Activated CD4-positive, alpha-beta T cell treated with anti-CD3 and anti-CD28 coated beads, Interleukin-2, amount 50 U/mL, for 4 hours (primary cell): ENCODE data around the gene SARM1.
"Not testable (repeated sequence)": the region's sequence is repeated elsewhere in the genome, so short reads cannot be mapped to it uniquely, and the experiment has no call there.

Source experiments
- DNase-seq, 2 experiments: peaks; one replicate each; pipeline ENCODE4 v3.0.0-alpha.2; 2020

SARM1 gene

DNA sequence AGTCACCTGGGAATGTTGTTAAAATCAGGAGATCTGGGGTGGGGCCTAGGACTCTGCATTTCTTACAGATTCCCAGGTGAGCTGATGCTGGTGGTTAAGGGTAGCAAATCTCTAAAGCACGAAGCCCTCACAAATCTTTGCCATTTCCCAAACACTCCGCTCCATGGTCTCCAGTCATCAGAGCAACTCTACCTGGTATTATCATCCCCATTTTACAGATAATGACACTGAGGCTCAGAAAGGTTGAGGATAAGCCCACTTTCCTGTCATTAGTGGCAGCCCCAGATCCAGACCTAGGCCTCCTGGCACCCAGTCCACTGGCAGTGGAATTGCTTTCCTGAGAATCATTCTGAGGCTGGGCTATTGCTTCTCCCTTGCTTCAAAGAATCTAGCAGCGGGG lies 25.8 kb downstream of the SARM1 start:
- no peak for DNase-seq

DNA sequence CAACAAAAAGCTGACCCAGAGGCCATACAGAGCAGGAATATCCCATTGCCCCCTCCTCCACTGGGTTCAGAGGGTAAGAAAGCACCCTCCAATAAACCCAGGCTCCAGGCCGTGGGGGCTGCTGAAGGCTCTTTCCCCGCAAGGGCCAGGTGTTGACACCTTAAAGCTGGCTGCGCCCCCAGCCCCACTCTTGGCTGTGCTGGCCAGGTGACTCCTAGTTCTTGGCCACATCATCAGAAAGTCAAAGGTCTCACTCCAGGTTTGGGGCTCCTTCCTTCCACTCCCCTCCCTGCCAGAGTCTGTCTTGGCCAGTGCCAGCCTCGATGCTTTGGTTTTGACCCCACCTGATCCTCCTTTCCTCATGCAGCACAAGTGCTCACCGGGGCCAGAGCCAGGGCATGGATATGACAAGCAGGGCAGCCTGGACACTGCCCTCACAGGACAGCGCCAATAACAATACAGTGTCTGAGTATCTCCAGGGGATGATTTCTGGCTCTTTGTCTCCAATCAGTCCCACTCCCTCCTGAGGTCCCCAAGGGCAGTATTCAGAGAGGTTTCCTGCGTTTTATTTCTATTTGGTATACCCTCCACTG lies 26.3 kb downstream of the SARM1 start:
- no peak for DNase-seq

DNA sequence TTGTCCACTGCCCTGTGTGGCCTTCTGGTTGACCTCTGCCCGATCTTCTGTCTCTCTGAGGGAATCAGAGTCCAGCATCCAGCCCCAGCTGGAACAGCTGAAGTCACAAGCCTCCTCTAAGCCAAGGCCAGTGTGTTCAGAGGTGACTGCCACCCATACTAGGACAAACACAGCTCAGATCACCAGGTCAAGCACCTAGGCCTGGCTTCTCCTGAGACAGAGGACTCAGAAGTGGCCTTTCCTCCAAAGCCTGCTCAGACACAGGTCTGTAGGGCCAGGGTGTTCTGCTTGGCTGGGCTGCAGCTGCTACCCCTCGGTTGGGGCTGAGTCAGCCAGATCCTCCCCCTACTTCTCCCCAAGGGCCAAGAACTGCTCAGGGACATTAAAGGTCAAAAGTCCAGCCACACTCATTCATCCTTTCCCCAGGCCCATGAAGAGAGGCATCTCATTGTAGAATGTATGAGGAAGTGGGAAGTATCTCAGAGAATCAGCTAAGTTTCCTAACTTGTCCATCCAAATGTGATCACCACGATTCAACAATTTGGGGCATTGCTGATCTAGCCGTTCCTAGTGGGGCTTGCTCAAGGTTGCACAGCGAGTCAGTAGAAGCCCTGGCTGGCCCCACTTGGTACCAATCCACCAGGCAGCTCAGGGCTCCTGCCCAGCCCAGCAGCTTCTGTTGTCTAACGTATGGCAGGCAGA lies 26.9 kb downstream of the SARM1 start:
- no peak for DNase-seq

DNA sequence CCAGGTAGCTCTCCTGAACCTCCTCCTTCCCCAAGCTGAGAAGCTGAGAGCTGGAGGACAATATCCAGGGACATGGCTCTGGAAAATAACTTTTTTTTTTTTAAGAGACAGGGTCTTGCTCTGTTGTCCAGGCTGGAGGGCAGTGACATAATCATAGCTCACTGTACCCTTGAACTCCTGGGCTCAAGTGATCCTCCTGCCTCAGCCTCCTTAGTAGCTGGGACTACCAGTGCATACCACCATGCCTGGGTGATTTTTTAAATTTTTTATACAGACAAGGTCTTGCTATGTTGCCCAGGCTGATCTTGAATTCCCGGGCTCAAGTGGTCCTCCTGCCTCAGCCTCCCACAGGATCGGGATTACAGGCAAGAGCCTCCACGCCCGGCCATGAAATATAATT lies 28.3 kb downstream of the SARM1 start:
- DNase-seq: no peak

DNA sequence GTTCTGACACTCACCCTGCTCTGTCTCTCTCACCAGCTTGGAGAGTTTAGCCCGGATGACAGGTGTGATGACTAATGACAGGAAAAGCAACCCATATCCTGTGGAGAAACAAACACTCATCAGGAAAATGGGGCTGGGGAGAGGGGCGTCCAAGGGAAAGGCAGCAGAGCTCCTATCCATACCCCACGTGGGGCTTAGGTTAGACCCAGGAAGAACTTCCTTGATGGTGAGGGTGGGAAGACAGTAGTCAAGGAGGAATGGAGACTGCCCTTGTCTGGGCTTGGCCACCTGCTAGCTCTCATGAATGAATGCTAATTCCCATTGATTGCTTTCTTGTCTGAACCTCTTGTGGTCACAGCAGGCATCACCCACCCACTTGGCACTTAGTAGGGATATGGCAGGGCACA lies 30.7 kb downstream of the SARM1 start:
- DNase-seq: no peak

DNA sequence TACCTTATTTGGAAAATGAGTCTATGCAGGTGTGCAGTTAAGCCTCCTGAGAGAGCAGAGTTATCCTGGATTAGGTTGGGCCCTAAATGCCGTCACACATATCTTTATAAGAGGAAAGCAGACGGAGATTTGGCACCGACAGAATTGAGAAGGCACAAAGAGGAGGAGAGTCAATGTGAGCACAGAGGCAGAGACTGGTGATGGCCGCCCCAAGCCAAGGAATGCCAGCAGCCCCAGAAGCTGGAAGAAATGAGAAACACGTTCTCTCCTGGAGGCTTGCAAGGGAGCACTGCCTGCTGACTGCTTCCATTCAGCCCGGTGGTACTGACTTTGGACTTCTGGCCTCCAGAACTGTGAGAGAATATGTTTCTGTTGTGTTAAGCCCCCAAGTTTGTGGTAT lies 31.4 kb downstream of the SARM1 start:
- no peak for DNase-seq

DNA sequence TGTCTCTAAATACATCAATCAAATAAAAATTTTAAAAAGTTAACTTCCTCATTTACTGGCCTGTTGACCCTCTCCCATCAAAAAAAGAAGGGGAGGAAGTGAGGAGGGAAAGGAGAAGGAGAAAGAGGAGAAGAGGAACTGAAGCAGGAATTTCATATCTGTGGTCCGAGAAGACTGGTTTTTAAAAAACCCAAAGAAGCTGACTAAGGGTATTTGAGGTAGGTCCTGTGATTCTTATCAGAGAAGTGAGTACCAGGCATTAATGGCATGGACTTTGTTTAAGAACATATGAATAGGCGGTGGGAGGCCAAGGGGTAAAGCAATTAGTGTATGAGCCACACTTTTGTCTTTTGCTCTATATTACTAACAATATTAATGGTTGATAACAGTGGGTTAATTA lies 32.5 kb downstream of the SARM1 start:
- no peak for DNase-seq

DNA sequence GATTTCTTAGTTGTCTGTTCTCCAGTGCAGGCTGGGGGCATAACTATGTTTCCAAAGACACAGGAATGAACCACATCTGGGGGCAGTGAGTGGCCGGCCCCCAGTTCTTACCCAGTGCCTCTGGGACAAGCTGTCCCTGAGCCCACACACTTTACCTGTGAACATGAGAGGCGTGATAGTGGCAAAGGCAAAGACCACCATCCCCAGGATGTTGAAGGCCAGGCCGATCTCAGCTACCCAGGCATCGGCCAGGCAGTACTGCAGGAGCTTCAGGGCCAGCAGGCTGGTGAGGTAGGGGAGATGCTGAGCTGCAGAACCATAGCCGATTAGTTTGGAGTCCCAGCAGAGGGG lies 32.9 kb downstream of the SARM1 start:
- no peak for DNase-seq

DNA sequence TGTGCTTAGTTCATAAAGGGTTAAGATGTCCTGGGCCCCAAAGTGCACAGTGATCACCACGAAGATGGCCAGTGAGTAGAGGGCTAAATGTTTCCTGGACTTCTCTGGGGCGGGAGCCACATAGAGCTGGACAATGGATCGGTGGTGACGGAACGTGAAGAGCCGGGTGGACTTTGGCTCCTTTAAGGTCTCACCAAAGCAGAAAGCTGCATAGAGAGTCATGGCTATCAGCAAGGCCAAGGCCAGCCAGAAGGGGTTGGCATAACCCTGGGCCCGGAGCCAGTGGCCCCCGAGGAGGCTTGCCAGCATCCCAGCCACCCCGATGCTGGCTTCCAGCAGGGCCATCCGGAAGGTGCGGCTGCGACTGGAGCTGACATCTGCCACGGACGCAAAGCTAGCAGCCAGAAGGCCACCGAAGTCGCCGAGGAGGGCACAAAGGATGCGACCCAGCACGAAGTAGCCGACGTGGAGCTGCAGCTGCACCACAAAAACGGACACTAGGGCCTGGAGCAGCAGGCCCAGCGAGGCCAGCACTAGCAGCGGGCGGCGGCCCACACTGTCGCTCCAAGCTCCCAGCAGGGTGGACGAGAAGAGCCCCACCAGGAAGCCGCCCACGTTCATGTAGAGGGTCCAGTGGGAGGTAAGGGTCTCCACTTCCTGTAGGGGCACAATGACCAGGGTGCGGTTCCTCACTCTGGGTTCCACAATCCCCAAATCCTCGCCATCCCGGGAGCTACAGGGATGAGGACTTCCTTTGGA lies 33.5 kb downstream of the SARM1 start:
- DNase-seq: no peak

DNA sequence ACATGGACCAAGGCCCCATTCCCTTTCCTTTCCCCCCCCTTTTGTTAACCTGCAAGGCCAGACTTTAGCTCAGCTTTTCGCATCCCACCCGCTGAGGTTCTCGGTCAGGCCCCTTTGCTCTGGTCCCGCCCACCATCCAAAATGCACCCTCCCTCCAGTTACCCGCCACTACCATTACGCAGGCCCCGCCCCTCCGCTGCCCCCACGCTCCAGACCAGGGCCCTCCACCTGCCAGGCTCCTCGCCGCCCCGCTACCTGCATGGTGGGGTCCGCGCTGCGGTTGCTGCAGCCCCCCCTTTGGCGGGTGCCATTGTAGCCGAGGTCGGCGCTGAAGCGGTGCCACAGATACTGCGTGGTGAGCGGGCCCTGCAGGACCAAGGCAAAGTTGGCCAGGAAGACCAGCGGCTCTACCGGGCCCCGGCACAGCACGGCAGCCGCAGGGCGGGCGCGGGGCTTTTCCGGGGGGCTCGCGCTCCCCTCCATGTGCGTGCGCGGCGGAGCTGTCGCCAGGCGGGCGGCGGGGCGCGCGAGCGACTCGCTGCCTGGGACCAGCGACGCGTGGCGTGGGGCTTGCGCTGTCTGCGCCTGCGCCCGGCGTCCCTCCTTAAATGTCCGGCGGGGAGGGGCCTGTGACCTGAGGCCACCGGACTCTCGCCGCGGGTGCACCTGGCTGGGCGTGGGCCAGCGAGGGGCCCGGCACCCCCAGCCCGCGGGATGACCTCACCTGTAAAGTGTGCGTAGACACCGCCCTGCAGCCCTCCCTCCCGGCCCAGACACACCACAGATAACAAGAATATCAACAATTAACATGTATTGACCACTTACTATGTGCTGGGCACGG lies 34.4 kb downstream of the SARM1 start, which contains the start of gene SLC46A1:
TSS of gene SLC46A1 (minus strand) at position 581 of the 841 bp plus-strand sequence. CDS start at position 483, 98 bp downstream.
- peak; percentile 31 to 36 for DNase-seq

DNA sequence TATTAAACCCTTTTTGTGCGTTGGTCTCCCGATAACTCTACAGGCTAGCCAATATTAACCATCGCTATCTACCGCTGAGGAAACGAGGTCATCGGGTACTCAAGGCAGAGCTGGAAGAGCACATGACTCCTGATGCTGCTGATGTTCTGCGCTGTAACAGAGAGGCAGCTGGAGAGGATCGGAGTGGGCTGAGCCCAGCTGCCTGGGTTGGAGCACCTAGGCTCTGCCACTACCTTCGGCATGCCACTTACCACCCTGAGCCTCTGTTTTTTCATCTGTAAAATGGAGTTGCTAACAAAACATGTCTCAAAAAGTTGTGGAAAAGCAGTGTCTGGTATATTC lies 35.0 kb downstream of the SARM1 start:
- DNase-seq: no peak

DNA sequence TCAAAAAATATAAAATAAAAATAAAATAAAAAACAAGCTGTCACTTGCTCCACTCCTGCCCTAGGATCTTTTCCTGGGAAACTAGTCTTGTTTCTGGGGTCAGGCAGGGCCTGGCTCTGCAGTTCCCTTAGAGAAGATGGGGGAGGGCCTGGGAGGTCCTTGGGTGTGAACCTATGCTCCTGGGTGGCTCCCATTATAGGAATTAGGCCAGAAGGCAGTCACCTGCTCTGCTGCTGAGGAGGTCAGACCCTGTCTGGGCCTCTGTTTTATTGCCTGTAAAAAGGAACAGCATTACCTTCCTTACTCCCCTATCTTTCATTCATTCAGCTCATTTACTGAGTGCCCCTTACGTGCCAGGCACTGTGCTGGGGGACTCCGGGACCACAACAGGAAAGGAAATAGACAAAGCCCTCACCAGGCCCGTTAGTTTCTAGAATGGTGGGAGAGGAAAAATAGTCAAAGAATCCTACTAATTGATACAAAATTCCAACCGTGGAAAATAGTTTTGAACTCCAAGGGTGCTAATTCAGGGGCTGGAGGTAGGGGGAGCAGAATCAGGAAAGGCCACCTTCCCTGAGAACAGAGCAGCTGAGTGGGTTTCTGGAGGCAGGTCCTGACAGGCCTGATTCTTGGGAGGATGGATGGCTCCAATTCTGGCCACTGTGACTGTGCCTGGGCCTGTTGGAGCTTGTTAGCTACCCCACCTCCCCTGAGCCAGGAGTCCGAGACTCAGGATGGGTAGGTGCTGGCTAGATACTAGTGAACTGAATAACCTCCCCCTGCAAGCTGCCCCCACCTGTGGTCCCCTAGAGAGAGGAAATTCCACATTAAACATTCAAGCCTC lies 35.9 kb downstream of the SARM1 start:
- no peak for DNase-seq

DNA sequence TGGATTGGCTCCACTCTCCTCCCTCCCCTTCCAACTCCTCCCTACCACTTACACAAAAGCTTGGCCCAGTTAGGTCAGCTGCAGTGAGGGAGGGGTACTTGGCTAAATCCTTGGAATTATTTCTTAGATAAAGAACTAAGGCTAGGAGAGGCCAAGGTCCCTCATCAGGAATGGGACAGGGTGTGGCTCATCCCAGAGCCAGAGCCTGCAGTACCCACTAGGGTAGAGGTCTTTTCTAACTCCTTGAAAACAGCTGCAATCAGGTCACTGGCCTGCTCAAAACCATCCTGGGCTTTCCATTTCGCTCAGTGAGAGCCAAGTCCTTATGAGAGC lies 36.4 kb downstream of the SARM1 start:
- DNase-seq: no peak

DNA sequence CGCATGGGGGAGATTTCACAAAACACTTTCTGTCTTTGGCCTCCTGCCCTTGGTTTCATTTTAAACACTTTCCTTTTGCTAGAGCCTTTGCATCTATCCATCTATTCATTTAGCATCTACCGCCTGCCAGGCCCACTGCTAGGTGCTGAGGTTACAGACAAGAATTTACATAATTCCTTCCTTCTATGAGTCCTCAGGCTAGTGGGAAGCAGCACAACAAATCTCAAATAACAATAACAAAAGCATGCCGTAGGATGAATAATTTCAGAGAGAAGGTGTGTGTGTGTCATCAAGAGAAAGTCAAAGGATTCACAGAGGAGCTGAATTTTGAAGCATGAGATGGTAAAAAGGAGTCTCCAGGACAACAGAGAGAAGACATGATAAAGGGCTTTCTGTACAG lies 40.6 kb downstream of the SARM1 start:
- no peak for DNase-seq

DNA sequence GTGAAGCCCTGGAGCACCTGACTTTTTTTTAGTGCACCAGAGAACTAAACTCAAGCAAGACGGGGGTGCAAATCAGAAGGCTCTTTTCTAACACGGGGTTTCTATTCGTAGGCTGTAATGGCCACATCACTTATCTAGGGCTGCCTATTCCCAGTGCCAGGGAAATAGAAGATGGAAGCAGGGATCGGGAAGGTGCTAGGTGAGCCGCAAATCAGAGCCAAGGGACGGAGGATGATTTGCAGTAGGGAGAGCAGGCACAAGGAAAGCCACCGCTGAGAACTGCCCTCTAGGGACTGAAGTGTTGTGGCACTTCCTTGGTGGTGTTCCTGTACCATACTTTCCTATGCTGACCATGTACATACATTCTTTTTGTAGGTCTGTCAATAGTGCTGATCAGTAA lies 42.3 kb downstream of the SARM1 start:
- DNase-seq: no peak

DNA sequence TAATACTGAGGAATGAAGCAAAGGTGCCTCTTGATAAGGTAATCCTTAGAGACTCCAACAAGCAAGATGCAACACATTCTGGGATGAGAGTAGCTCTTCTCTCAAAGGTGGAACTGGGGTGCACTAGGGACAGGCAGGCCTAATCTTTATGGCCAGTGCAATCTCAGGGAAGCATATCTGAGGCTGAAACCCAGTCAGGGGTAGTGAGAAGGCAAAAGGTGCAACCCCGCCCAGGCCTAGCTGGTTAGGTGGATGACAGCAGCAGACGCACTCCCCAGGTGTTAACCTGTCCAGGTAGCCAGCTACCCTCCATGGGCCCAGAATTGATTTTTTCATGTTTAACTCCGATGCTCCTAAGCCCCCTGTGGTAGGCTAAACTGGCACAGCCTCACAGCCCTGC lies 44.4 kb downstream of the SARM1 start:
- DNase-seq: no peak

DNA sequence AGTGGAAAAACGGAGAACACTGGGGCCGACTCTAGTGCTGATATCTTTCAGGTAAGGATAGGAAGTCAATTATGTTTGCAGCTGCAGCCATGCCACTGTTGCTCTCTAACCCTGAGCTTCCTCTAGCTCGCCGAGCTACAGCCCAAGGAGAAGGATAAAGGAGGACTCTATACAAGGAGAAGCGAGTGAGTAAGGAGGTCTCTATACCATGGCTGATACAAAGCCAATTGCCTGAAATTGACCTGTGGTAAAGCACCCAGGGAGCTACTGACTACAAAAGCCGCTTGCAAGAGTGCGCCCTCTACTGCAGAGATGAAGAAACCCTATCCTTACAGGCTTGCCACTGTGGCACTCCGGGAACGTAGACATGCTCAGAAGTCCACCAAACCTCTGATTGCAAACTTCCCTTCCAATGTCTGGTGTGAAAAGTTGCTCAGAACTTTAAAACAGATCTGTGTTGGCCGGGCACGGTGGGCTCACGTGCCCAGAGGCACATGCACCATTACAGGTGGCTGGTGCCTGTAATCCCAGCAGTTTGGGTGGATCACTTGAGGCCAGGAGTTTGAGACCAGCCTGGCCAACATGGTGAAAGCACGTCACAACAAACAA lies 45.3 kb downstream of the SARM1 start:
- peak; percentile 42 to 49 for DNase-seq

DNA sequence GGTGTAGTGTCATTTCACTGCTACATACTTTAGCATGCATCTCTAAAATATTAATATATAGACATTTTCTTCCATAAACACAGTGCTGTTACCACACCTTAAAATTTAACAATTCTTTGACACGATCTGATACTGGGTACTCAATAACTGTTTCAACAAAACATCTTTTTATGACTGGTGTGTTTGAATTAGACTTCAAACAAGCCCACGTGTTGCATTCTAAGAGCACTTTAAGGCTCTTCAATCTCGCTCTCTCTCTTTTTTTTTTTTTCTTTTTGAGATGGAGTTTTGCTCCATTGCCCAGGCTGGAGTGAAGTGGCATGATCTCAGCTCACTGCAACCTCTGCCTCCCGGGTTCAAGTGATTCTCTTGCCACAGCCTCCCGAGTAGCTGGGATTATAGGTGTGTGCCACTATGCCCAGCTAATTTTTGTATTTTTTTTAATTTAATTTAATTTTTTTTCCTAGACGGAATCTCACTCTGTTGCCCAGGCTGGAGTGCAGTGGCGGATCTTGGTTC lies 50.4 kb downstream of the SARM1 start:
- DNase-seq: no peak

DNA sequence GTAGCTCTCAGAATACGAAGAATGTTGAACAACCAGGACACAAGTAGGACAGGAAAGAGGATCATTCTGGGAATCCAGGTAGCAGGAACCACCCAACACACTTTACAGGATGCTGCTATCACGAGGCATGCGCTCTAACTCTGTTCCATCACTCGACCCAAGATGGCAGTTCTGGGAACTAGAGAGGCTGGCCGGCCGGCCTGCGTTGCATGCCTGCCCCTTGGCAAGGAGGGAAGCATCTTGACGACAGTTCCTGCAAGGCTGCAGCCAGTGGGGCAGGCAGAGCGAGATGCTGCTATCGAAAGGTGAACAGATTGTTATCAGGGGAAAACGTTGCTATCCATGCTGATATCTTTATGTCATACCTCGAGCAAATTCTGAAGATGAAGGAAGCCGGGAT lies 53.7 kb downstream of the SARM1 start:
- DNase-seq: no peak

DNA sequence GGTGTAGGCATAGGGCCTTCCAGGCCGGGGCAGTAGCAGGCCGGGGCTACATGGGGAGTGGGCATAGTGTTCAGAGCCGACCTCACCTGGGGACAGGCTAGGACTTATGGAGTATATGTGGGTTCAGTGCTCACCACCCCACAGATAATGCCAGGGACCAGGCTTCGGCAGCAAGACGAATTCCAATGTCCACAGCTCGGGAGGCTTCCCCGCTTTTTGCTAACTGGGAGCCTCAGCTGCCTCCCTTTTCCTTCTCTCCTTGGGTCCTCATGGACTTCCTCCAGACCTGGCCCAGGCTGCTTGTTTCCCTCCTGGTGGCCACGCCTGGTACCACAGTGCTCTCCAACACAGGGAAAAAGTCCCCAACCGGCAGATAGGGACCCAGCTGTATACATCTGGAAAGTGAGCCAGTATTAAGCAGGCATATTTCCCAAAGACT lies 54.6 kb downstream of the SARM1 start:
- no peak for DNase-seq

DNA sequence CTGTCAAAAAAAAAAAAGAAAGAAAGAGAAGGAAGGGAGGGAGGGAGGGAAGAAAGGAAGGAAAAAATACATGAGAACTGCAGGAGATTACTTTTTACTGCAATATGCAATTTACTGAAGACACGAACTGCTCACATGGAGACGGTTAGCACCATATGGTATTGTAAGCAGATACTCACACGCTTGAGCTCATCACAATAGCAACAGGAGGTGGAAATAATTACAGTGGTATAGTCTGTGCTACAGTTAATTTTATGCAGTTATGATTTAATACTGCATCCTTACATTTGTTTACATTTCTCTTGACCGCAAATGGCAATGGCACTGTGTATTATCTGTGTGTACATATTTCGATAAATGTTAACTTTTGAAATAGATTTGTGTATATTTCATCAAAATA lies 55.9 kb downstream of the SARM1 start:
- DNase-seq: no peak

DNA sequence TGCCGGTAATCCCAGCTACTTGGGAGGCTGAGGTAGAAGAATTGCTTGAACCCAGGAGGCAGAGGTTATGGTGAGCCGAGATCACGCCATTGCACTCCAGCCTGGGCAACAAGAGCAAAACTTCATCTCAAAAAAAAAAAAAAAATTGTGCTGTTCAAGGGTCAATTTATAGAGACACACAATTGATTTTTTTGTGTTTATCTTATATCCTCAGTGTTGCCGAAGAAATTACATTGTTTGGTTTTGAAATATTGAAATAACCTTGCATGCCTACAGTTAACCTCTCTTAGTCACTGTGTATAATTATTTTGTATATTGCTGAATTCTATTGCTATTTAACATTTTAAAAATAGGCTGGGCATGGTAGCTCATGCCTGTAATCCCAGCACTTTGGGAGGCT lies 56.5 kb downstream of the SARM1 start:
- not testable (repeated sequence) for DNase-seq
